MM.1S (cell line): Measurements from ENCODE around the gene EVI2A.

Source experiments
- EZH2 ChIP-seq: fragments of 300-600 bp; sonication (generic); optimal IDR thresholded peaks from 2 replicates; pipeline ENCODE3; 2017; ENCODE audit warnings: low read depth, mild to moderate bottlenecking, antibody characterized with exemption, low read length, mixed read lengths
- TF ChIP-seq, protein P1 (sequence below): fragments of 300-600 bp; sonication (generic); IDR thresholded peaks from 2 replicates; pipeline ENCODE4 v1.5.1; 2016; ENCODE audit warnings: antibody characterized with exemption, low read length, mixed read lengths

- TF ChIP-seq, protein P1, sequence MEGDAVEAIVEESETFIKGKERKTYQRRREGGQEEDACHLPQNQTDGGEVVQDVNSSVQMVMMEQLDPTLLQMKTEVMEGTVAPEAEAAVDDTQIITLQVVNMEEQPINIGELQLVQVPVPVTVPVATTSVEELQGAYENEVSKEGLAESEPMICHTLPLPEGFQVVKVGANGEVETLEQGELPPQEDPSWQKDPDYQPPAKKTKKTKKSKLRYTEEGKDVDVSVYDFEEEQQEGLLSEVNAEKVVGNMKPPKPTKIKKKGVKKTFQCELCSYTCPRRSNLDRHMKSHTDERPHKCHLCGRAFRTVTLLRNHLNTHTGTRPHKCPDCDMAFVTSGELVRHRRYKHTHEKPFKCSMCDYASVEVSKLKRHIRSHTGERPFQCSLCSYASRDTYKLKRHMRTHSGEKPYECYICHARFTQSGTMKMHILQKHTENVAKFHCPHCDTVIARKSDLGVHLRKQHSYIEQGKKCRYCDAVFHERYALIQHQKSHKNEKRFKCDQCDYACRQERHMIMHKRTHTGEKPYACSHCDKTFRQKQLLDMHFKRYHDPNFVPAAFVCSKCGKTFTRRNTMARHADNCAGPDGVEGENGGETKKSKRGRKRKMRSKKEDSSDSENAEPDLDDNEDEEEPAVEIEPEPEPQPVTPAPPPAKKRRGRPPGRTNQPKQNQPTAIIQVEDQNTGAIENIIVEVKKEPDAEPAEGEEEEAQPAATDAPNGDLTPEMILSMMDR, result no peak
- no peak for TF ChIP-seq EZH2
Measured at GRCh38 chr17:31320791-31321190, 631 bp downstream of the EVI2A start.
